HAP-1 (cell line): ENCODE measurements around the gene CRYBB1.

Experiments used
- DNase-seq, 2 experiments: peaks; one replicate each; pipeline ENCODE4 v3.0.0-alpha.2; 2016 to 2020; ENCODE audit warnings: low spot score in 2 of 2
- H3K27me3 ChIP-seq: fragments of 250-450 bp; sonication (Bioruptor Pico); 2 replicates; pipeline ENCODE4 v1.5.1; 2020; ENCODE audit warnings: low read depth, mild to moderate bottlenecking, moderate library complexity
- H3K36me3 ChIP-seq: fragments of 250-450 bp; sonication (Bioruptor Pico); replicated peaks from 2 replicates; pipeline ENCODE4 v1.5.1; 2020; ENCODE audit warnings: mild to moderate bottlenecking
- H3K4me1 ChIP-seq: fragments of 250-450 bp; sonication (Bioruptor Pico); 2 replicates; pipeline ENCODE4 v1.5.1; 2020; ENCODE audit warnings: mild to moderate bottlenecking
- H3K4me3 ChIP-seq: fragments of 250-450 bp; sonication (Bioruptor Pico); 2 replicates; pipeline ENCODE4 v1.5.1; 2020; ENCODE audit warnings: mild to moderate bottlenecking, moderate library complexity
- H3K9me3 ChIP-seq: fragments of 250-450 bp; sonication (Bioruptor Pico); 2 replicates; pipeline ENCODE4 v1.5.1; 2020; ENCODE audit warnings: mild to moderate bottlenecking, moderate library complexity
- in situ Hi-C: fragments of 300-500 bp; cut with MboI; formaldehyde crosslinking; loops from 3 replicates; pipeline ENCODE4 v1.14.3; 2020; ENCODE audit warnings: low sequenced_read_pairs, inconsistent platforms, mixed read lengths

CRYBB1 gene

DNA sequence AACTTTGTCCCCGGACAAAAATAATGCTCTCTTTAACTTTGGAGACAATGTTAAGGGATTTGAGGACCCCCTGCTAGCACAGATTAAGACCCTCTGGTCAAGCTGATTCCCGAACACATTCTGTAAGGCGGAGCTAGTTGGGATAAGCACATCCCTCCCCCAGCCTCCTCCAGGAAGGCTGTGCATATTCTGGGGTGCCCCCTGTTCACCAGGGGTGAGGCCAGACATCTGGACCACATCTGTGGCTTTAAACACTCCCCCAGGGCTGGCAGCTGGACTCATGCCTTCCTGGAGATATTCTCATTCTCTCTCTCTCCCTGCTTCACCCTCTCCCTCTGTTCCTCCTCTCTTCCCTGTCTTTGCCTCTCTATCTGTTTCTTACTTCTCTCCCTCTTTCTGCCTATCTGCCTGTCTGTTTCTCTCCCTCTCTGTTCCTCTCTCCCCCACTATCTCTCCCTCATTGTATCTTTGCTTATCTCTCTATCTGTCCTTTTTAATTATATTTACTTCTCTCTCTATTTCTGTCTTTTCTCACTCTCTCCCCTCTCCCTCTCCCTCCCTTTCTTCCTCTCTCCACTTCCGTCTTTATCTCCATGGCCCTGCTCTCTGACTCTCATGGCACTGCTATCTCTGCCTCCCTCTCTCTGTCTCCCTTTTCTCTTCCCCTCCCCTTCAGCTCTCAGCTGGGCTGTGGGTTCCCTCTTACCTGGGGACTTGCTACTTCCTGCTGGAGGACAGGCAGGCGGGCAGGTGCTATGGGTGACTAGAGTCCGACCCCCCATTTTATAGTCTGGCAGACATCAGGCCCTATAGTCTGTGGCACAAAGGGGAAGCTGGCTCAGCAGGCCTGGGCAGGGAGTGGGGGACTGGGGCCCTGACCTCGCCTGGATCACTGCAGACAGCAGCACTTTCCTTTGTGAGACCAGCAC is at the start of gene CRYBB1:
Gene CRYBB1, minus strand, starts transcription at position 757 of the 929 bp plus-strand sequence. CDS start 1,708 bp downstream, outside the sequence.
- Histone ChIP-seq H3K4me3 (no peak within 1 kb of the TSS), H3K36me3 (no peaks in the 10 kb centered on the region), H3K9me3 (no peaks in the 10 kb centered on the region), H3K4me1 (no peaks in the 10 kb centered on the region), H3K27me3 (peaks cover 75% of the 10 kb centered on the region)
- in situ Hi-C loops = no loop called here
- DNase-seq = no peak

DNA sequence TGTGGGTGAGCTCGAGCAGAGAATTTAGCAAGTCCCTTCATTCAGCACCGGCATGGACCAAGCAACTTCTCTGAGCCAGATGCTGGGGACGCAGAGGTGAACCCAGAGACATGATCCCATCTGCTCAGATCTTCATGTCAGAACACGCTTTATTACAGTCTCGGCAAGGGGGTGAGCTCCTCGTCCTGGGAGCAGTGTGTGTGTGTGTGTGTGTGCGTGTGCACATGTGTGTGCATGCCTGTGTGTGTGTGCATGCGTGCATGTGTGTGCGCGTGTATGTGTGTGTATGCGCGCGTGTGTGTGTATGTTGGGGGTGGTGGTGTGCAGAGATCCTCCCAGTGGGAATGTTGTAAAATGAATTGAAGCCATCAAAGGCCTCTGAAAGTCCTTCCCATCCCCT is 49.3 kb upstream of the CRYBB1 start:
- Histone ChIP-seq H3K27me3 (no peaks in the 10 kb centered on the region), H3K36me3 (no peaks in the 10 kb centered on the region), H3K4me1 (peaks cover 1% of the 10 kb centered on the region), H3K4me3 (no peak overlapping the region), H3K9me3 (no peaks in the 10 kb centered on the region)
- in situ Hi-C loops = no loop called here
- no peak for DNase-seq

GRCh38 chr22:26665813-26666231 is 48.0 kb upstream of the CRYBB1 start:
- in situ Hi-C loops = no loop called here

GRCh38 chr22:26663374-26663923 is 45.6 kb upstream of the CRYBB1 start:
- no peaks in the 10 kb centered on the region for H3K27me3 ChIP-seq
- H3K4me1 ChIP-seq = peaks cover 19% of the 10 kb centered on the region
- in situ Hi-C loops = no loop called here
- no peak overlapping the region for H3K4me3 ChIP-seq
- H3K9me3 ChIP-seq = no peaks in the 10 kb centered on the region
- DNase-seq = no peak
- no peaks in the 10 kb centered on the region for H3K36me3 ChIP-seq

More at GRCh38 chr22:26665813-26666231, 48.0 kb upstream of the CRYBB1 start:
- Histone ChIP-seq H3K4me1 (peaks cover 5% of the 10 kb centered on the region), H3K36me3 (no peaks in the 10 kb centered on the region), H3K4me3 (no peak overlapping the region), H3K9me3 (no peaks in the 10 kb centered on the region), H3K27me3 (no peaks in the 10 kb centered on the region)
- DNase-seq = no peak

DNA sequence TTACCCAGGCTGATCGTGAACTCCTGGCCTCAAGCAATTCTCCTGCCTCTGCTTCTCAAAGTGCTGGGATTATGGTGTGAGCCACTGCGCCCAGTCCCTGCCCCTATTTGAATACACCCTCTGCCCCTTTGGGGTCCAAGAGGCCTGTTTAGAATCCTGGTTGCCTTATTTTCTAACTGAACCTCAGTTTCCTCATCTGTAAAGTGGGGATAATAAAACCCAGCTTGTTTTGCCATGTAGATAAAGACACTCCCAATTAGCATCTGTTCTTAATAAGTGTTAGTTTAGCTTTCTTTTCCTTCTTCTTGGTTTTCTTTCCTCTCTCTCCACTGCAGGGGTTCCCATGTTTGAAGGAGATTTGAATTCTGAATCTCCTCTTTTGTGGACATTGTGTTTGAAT is 44.3 kb upstream of the CRYBB1 start:
- no peaks in the 10 kb centered on the region for H3K9me3 ChIP-seq
- peaks cover 27% of the 10 kb centered on the region for H3K4me1 ChIP-seq
- H3K4me3 ChIP-seq = no peak overlapping the region
- H3K27me3 ChIP-seq = no peaks in the 10 kb centered on the region
- in situ Hi-C loops = no loop called here
- DNase-seq = no peak
- H3K36me3 ChIP-seq = no peaks in the 10 kb centered on the region

GRCh38 chr22:26660961-26661578 is 43.2 kb upstream of the CRYBB1 start:
- no peak overlapping the region for H3K4me3 ChIP-seq
- no peaks in the 10 kb centered on the region for H3K27me3 ChIP-seq
- H3K9me3 ChIP-seq = no peaks in the 10 kb centered on the region
- H3K36me3 ChIP-seq = no peaks in the 10 kb centered on the region
- H3K4me1 ChIP-seq = peaks cover 27% of the 10 kb centered on the region
- in situ Hi-C loops = no loop called here
- peak; percentile 58 to 63 for DNase-seq

DNA sequence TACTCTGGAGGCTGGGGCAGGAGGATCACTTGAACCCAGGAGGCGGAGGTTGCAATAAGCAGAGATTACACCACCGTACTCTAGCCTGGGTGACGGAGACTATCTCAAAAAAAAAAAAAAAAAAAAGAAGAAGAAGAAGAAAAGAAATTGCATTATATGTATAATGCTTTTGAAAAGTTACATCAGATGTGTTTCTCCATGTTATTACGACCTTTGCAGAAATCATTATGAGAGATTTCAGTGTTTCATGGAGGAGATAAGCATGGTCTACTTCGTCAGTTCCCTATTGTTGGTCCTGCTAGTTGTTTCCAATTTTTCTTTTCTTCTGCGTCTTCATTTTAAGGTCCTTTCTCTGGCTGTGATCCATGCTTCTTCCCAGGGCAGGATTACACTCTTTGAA is 42.5 kb upstream of the CRYBB1 start:
- Histone ChIP-seq H3K36me3 (no peaks in the 10 kb centered on the region), H3K4me1 (peaks cover 27% of the 10 kb centered on the region), H3K4me3 (no peak overlapping the region), H3K27me3 (no peaks in the 10 kb centered on the region), H3K9me3 (no peaks in the 10 kb centered on the region)
- in situ Hi-C loops = no loop called here
- no peak for DNase-seq

DNA sequence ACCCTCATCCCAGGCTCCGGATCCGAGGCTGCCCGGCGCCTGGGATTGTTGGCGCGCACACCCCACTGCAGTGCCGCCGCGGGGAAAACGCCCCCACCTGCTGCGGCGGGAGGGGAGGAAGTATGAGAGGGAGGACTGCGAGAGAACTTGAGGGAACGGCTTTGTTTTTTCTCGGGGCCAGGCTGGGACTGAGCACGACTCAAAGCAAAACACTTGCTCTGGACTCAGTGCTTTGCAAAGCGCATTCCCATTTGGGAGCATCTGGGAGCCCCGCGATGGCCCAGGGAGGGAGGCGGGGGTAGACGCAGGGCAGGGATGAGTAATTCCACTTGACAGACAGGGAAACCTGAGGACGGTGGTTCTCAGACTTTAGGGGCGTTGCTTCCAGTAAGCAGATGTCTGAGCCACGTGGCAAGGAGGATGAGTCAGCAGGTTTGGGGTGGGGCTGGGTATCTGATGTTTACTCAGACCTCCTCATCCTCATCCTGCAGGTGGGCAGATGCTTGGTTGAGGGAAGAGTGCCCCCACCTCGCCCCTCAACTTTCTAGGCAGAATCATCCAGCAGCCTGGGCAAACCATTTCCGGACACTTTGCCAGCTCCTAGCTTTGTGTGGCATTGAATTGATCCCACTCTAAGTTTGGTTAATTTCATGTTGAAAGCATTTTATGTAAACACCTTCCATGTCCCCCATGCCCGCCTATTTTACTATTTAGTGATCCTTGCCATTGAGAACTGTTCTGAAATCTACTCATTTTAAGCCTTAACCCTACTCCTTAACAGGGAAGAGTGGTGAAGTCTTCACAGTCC is 41.0 kb upstream of the CRYBB1 start:
- no peaks in the 10 kb centered on the region for H3K27me3 ChIP-seq

DNA sequence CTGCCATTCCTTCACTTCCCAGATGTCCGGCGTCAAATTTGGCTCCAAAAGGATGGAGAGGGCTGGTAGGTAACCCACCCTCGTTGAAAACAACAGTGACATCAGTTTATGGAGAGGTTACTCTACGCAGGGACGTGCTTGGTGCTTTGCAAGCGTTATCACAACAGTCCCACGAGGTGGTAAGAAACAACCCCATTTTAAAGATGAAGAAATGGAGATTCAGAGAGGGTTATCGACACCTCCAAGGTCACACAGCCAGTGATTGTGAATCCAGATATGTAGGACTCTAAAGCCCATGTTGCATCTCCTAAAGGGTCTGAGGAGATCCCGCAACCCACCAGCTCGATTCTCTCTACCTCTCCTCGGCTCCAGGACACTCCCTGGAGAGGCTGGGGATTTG is 40.3 kb upstream of the CRYBB1 start:
- H3K9me3 ChIP-seq = no peaks in the 10 kb centered on the region
- H3K27me3 ChIP-seq = no peaks in the 10 kb centered on the region; the same call in 1 of the 2 replicates
- H3K4me1 ChIP-seq = peaks cover 27% of the 10 kb centered on the region
- no peaks in the 10 kb centered on the region for H3K36me3 ChIP-seq
- in situ Hi-C loops = no loop called here
- H3K4me3 ChIP-seq = peak overlapping the region; percentile 22
- DNase-seq = no peak

More for the DNA sequence above, 41.0 kb upstream of the CRYBB1 start:
- Histone ChIP-seq H3K4me1 (peaks cover 27% of the 10 kb centered on the region), H3K36me3 (no peaks in the 10 kb centered on the region), H3K9me3 (no peaks in the 10 kb centered on the region), H3K4me3 (peak overlapping the region; percentile 22)
- in situ Hi-C loops = no loop called here
- peak; percentile 80 to 88 for DNase-seq

DNA sequence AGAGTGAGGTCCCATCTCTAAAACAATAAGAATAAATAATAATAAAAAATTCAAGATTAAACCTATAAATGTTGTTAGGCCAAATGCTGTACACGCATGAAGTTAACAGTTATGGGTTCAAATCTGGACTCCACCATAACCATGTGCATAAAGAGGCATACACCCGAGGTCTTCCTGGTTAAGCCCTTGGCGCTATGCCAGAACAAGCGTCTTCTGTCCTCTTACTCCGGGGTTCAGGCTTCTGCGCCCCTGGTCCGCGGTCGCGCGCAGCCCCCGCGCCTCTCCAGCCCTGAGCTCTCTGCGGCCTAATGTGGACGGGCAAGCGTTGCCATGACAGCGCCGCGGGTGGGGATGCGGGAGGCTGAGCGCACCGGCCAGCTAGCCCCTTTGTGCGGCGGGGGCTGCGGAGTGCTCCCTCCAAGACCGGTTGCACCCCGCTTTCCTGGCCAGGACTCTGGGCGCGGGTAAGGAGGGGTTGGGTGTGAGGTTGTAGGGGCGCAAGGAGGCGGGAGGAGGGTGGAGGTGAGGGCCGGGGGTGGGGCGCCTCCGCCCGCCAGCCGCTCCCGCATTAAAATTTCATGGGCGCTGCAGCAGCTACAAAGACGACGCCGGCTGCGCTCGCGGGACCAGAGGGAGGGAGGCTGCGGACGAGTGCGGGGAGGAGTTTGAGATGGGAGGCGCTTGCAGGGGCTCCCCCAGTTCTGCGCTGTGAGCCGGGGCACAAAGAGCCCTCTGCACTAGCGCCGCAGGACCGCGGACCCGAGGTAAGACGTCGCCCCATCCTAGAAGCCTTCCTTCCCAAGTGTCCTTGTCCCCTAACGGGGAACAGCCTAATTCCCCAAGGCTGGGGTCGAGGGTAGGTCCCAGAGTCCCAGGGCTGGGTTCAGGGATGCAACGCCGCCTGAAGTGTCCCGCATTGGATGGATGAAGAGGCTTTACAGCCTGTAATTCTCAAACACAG is 39.3 kb upstream of the CRYBB1 start, which contains the start of gene MIAT:
Gene MIAT, plus strand, starts transcription at position 698 of the 961 bp plus-strand sequence.
- in situ Hi-C loops = no loop called here
- DNase-seq = peak in 1 of 2 experiments; percentile 70
- H3K4me3 ChIP-seq = peak within 1 kb of the TSS; percentile 33
- no peaks in the 10 kb centered on the region; the same call in 1 of the 2 replicates for H3K27me3 ChIP-seq
- H3K9me3 ChIP-seq = no peaks in the 10 kb centered on the region
- peaks cover 27% of the 10 kb centered on the region for H3K4me1 ChIP-seq
- H3K36me3 ChIP-seq = no peaks in the 10 kb centered on the region

- in situ Hi-C loops = no loop called here
- H3K36me3 ChIP-seq = no peaks in the 10 kb centered on the region
- peaks cover 14% of the 10 kb centered on the region for H3K4me1 ChIP-seq
- DNase-seq = no peak
- no peak overlapping the region for H3K4me3 ChIP-seq
- no peaks in the 10 kb centered on the region; the same call in 1 of the 2 replicates for H3K27me3 ChIP-seq
- H3K9me3 ChIP-seq = no peaks in the 10 kb centered on the region
These were observed 34.0 kb upstream of the CRYBB1 start for GRCh38 chr22:26651815-26652214.

DNA sequence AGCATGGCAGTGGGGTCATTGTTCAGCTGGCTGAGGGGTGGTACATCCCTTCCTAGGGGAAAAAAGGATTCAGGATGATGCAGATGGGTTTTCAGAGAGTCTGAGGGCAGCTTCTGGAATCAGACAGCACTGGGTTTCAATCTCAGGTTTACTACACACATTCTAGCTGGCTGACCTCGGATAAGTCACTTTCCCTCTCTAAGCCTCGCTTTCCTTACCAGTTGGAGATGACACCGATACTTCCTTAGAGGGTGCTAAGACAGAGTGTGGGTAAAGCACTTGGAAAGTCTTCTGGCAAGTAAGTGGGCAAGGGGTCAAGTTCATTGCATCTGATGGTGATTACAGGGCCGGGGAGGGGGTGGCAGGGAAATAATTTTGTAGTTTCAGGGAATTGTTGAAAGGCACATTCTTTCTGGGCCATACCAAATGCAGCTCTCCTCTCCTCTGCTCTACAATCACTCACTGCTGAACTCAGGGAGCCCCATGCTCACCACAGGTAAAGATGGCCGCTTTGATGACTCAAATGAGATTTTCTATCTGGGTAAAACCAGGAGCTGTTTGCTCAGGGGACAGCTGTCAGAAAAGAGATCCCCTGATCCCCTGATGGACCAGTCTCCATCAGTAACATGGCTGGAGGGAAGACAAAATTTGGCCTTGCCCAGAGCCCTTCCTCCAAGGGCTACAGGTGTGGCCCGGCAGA is 33.0 kb upstream of the CRYBB1 start:
- H3K4me1 ChIP-seq = peaks cover 15% of the 10 kb centered on the region
- in situ Hi-C loops = no loop called here

More for the DNA sequence above, 33.0 kb upstream of the CRYBB1 start:
- H3K27me3 ChIP-seq = no peaks in the 10 kb centered on the region; the same call in 1 of the 2 replicates
- no peak overlapping the region for H3K4me3 ChIP-seq
- DNase-seq = no peak
- no peaks in the 10 kb centered on the region for H3K36me3 ChIP-seq
- H3K9me3 ChIP-seq = no peaks in the 10 kb centered on the region
